Left lobe of liver (tissue), 2 donors: ENCODE results near the gene PRSS16. TPM values are rescaled to one million over a fixed set of nuclear protein-coding genes. Genes with fewer than 3 reads are reported as not detected.
"Not testable (repeated sequence)": the region's sequence is repeated elsewhere in the genome, so short reads cannot be mapped to it uniquely, and the experiment has no call there.

ENCODE experiments used
- ATAC-seq: fragments of 200-7000 bp; cut with Tn5 transposase; one replicate; pipeline ENCODE4 v1.9.1; 2020; ENCODE audit warnings: mild to moderate bottlenecking, moderate library complexity
- DNase-seq: peaks from one replicate; pipeline ENCODE4 v3.0.0-alpha.2; 2020; ENCODE audit warnings: low spot score
- total RNA-seq: library from RNA; stranded (reverse); gene quantifications from one replicate; pipeline ENCODE4 v1.2.1, GENCODE V29; 2021
- donor health status: DM: no; HTN: no; CAD: no; lungs with moderate emphysema.
- donor health status: DM: no; HTN: yes; CAD: no.

PRSS16 gene, protein sequence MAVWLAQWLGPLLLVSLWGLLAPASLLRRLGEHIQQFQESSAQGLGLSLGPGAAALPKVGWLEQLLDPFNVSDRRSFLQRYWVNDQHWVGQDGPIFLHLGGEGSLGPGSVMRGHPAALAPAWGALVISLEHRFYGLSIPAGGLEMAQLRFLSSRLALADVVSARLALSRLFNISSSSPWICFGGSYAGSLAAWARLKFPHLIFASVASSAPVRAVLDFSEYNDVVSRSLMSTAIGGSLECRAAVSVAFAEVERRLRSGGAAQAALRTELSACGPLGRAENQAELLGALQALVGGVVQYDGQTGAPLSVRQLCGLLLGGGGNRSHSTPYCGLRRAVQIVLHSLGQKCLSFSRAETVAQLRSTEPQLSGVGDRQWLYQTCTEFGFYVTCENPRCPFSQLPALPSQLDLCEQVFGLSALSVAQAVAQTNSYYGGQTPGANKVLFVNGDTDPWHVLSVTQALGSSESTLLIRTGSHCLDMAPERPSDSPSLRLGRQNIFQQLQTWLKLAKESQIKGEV
- 0.08 TPM for total RNA-seq

DNA sequence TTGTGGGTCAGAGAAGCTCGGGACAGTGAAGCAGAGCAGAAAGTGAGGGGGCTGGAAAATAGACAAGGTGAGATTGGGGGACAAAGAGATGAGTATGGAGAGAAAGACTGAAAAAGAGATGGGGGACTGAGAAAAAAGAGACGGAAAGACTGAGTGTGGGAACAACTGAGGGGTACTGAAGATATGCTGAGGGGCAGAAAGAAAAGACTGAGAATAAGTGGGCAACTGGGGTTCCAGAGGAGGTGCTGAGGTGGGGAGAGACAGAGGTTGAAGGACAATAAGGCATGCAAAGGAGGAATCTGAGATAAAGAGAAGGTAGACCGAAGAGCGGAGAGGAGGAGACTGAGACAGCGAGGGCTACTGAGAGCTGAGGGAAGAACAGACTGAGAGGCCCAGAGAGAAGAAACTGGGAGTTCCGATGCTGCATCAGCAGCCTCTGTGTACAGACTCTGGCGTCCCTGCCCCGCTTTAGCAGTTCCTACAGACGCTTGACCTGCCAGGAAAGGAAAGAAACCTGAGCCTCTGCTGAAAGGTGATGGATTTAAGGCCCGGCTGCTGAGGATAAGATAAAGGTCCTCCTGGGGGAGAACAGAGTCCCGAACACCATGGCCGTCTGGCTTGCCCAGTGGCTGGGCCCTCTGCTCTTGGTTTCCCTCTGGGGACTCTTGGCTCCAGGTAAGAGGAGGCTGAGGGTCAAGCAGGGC is at the start of gene PRSS16:
PRSS16 (plus strand) TSS at position 569 of the 704 bp plus-strand sequence; CDS start at position 606, 37 bp downstream.
- no peak for DNase-seq
- ATAC-seq: no peak

DNA sequence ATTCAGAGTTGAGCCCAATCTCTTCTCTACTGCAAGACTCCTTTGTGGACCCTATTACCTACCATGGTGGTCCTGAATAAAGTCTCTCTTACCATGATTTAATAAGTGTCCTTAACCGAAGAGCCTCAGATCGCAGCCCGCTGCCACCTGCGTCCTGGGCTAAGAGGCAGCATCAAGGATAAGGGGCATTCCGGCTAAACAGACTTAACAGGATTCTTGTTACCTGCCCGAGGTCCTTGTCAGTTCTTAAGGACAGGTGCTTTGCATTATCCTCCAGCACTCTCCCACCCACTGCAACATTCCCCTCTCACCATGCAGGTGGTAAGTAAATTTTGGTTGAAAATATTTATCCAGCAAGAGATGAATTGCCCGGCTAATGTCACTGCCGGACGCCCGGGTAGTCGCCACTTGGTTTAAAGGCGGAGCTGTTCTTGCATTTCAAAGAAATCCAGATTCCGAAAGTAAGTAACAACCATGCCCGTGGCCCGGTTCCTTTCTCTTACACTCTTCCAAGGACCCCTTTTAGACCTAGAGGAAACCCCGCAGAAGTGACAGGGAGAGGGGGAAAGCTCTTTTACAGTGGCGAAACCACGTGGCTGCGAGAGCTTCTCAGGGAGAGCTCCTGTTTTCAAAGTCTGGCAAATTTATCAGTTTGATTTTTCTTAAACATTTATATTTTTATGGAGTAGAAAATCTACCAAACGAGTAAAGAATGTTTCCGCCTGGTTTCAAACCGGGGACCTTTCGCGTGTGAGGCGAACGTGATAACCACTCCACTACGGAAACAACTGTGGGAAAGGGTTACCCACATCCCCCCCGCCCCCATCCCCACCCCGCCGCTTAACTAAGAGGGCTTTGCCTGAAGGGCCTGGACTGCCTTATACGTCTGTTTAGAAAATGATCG is 41.9 kb upstream of the PRSS16 start:
- DNase-seq: no peak
- ATAC-seq: no peak

DNA sequence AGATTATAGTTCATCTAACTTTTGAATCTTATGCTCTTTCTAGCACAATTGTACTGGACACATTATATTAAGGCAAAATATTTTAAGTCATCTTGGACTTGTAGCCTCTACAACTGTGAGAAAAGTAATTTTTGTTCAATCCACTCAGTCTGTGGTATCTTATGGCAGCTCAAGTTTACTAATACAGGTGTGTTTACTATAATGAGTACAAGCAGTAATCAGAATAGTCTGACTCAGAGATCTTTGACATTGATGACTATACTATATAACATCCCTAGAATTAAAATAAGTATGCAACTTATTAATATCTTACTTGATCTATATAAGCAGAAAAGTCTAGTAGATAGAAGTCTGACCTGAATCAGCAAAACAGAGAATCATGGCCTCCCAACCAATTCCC is 40.7 kb upstream of the PRSS16 start:
- no peak for ATAC-seq

DNA sequence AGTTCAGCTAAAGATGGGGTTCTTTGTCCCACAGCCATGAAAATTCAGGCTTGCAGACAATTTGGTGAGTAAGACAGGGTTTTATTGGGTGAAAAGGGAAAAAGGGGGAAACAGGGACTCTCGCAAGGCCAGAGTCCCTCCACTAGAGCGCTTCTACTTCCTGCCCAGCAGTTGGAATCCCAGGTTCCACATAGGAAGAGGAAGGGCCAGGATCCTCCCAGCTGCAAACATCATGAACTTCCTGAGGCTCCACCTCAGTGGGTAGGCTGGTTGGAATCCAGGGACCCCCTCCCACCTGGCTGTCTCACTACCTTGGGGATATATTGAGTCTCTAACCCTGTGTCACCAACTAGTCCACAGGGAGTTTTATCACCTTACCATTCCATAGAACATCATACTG is 39.5 kb upstream of the PRSS16 start:
- ATAC-seq (no peak), DNase-seq (no peak)

More for the DNA sequence above, 40.7 kb upstream of the PRSS16 start:
- no peak for DNase-seq

DNA sequence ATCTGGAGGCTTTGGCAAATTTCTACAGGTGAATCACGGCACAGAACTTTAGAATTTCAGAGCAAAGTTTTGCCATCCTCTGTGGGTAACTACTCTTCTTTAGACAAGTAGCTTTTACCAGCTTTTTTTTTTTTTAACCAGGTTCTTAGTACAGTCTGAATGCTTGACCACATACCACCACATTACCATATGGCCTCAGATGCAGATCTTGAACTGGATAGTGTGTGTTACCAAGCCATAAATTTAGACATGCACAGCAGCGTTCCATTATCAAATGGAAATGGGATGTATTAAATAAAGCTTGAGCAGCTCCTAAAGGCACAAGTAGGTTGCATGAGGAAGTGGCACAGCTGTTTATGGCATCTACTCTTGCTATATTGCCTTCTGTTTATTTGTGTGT is 38.3 kb upstream of the PRSS16 start:
- no peak for ATAC-seq

DNA sequence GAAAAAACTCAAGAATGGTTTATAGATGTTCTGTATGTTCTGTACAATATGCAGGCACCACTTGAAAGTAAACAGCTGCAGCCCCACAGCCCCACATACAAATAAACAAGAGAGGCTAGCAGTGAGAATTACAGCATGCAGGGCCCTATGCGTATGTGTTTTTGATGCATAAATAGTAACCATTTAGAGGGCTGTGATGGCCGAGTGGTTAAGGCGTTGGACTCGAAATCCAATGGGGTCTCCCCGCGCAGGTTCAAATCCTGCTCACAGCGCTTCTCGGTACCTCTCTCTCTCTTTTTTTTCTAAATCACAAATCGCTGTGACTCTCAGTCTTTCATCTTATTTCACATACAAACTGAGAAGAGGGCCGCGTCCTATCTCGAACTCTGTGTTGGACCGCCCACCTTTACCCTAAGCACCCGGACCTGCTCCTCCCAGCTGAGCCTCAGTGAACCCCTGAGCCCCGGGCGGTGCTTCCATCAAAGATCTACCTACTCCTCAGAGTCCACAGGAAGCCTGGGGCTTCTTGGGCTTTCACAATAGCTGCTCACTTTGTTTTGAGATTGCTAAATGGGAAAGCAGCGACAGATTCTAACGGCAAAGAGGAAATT is 37.7 kb upstream of the PRSS16 start:
- ATAC-seq (no peak), DNase-seq (no peak)

More for the DNA sequence above, 38.3 kb upstream of the PRSS16 start:
- no peak for DNase-seq

DNA sequence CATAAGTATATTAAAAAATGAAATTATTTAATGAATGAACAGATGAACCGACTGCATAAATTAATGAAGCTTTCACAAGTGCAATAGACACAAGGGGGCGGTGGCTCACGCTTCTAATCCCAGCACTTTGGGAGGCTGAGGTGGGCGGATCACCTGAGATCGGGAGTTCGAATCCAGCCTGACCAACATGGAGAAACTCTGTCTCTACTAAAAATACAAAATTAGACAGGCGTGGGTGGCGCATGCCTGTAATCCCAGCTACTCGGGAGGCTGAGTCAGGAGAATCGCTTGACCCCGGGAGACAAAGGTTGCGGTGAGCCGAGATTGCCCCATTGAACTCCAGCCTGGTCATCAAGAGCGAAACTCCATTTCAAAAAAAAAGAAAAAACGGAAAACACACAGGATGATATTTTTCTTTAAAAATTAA is 34.4 kb upstream of the PRSS16 start:
- not testable (repeated sequence) for ATAC-seq, DNase-seq

DNA sequence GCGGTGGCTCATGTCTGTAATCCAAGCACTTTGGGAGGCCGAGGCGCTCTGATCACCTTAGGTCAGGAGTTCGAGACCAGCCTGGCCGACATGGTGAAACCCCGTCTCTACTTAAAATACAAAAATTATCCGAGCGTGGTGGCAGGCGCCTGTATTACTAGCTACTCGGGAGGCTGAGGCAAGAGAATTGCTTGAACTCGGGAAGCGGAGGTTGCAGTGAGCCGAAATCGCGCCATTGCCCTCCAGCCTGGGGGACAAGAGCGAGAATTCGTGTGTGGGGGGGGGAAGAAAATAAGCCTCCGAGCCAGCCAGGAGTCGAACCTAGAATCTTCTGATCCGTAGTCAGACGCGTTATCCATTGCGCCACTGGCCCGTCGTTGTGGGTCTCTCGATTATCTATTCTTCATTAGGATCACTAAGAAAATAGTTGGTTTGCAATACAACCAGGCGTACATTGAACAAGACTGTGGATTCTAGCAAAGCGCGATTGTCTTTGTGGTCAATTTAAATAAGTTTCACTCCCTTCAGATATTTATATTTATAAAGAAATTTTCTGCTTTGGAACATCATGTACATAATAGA is 33.9 kb upstream of the PRSS16 start:
- no peak for DNase-seq
- no peak for ATAC-seq

DNA sequence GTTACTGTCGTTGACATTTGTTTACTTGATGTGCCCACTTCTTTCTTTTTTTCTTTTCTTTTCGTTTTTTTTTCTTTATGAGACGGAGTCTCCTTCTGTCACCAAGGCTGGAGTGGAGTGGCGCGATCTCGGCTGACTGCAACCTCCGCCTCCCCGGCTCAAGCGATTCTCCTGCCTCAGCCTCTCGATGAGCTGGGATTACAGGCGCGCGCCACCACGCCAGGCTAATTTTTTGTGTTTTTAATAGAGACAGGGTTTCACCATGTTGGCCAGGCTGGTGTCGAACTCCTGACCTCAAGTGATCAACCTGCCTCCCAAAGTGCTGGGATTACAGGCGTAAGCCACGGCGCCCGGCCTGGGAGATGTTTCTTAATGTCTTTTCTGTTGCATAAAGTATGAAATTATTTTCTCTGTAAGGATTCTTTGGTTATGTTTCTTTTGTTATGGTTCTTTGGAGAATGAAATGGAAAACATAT is 33.3 kb upstream of the PRSS16 start:
- no peak for ATAC-seq
- DNase-seq: no peak

DNA sequence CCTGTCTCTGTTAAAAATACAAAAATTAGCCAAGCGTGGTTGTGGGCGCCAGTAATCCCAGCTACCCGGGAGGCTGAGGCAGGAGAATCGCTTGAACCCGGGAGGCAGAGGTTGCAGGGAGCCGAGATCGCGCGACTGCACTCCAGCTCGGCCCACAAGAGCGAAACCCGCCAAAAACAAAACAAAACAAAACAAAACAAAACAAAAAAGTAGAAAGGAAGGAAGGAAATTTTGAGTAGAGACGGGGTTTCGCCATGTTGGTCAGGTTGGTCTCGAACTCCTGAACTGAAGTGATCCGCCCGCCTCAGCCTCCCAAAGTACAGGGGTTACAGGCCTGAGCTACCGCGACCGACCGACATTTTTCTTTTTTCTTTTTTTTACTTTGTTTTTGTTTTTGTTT is 30.6 kb upstream of the PRSS16 start:
- ATAC-seq (no peak), DNase-seq (no peak)

DNA sequence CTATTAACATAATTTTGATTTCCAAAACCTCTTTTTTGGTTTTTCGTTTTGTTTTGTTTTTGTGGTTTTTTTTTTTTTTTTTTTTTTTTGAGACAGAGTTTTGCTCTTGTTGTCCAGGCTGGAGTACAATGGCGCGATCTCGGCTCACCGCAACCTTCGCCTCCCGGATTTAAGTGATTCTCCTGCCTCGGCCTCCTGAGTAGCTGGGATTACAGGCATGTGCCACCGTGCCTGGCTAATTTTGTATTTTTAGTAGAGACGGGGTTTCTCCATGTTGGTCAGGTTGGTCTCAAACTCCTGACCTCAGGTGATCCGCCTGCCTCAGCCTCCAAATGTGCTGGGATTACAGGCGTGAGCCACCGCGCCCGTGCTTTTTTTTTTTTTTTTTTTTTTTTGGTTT is 24.5 kb upstream of the PRSS16 start:
- not testable (repeated sequence) for ATAC-seq, DNase-seq

DNA sequence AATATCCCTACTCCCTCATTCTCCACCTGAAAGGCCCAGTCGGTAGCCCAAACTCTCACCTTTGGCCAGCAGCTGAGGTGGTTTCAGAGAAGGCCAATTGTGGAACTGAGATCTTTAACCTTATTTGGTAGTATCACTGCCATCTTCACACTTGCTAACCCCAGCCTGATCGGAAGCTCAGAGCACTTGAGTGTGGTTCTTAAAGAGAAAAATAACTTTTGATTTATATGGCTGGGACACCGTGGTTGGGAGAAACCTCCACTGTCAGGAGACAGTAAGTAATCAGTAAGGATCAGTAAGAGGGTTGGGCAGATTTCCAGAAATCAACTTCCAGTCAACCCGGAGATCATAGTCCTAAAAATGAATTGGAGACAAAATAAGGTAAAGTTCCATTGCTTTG is 22.8 kb upstream of the PRSS16 start:
- DNase-seq (no peak), ATAC-seq (no peak)

DNA sequence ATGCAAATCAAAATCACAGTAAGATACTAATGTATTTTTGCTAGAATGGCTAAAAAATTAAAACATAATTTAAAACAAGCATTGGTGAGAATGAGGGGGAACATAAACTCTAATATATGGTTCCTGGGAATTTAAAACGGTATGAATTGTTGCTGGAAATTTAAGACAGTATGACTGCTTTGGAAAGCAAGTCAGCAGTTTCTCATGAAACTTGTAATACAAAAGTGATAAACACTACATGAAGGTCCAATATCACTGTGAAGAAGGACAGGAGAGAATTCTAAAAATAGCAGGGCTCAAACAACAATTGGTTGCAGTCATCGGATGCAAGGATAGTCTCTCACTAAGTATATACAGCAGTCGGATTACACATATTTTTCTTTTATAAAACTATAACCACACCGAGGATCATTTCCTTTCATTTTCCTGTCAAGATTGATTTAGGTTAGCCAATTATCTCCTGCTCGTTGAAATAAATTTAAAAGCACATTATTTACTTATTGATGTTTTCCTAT is 18.5 kb upstream of the PRSS16 start:
- no peak for ATAC-seq

DNA sequence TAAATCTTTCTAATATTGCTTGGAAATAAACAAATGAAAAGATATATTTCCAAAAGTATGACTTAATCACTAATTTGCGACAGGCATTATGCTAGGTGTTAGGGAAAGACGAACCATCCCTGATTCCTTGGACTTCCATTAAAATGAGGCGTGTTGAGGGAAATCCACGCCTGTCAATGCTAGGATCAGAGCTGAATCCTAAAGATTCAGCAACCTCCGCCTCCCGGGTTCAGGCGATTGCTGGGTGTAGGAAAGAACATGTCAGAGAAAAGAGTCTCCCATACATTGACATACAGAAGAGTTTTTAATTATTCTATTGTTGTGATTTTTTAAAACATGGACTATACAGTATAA is 16.8 kb upstream of the PRSS16 start:
- no peak for ATAC-seq
- no peak for DNase-seq

More for the DNA sequence above, 18.5 kb upstream of the PRSS16 start:
- no peak for DNase-seq

DNA sequence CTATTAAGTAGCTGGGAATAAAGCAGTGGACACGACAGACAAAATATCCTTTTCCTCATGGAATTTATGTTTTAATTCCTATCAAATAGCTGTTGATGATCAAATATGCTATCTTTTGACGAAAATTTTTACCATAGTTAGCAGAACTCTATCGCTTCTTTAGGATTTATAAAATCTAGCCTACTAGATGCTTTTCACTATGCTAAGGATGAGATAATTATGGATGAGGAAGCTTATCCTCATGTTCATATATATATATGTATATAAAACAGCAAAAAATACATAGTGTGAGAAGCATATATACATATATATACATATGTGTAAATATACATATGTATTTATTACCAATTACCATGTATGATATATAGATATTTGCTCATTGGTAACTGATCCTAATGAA is 12.9 kb upstream of the PRSS16 start:
- ATAC-seq: no peak
- no peak for DNase-seq

DNA sequence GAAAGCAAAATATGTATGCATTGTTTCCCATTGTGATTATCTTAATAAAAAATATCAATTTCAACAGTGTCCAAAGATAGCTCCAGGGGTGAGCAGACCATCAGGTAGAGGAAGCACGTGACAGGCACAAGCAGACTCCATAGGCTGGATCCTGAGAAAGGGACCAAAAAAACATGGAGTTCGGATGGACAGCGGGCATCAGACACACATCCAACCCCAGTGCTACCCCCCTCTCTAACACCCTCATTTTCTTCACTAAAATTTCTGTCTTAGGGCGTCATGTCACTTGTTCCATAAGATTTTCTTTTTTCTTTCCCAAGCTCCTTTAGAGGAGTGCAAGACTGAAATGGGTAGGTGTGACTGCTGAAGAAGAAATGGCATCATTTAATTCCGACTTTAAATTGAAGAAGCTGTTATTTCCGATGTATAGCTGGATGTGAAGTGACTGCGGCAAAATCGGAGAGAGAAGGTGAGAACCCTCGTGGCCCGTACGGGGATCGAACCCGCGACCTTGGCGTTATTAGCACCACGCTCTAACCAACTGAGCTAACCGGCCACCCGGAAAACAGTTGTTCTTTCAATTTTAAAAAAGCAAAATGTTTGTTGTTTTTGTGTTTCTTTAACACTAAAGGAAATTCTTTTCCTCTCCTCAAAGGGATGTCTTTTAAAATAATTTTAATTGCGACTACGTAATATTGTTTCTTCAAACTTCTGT is 10.3 kb upstream of the PRSS16 start:
- no peak for DNase-seq
- no peak for ATAC-seq

DNA sequence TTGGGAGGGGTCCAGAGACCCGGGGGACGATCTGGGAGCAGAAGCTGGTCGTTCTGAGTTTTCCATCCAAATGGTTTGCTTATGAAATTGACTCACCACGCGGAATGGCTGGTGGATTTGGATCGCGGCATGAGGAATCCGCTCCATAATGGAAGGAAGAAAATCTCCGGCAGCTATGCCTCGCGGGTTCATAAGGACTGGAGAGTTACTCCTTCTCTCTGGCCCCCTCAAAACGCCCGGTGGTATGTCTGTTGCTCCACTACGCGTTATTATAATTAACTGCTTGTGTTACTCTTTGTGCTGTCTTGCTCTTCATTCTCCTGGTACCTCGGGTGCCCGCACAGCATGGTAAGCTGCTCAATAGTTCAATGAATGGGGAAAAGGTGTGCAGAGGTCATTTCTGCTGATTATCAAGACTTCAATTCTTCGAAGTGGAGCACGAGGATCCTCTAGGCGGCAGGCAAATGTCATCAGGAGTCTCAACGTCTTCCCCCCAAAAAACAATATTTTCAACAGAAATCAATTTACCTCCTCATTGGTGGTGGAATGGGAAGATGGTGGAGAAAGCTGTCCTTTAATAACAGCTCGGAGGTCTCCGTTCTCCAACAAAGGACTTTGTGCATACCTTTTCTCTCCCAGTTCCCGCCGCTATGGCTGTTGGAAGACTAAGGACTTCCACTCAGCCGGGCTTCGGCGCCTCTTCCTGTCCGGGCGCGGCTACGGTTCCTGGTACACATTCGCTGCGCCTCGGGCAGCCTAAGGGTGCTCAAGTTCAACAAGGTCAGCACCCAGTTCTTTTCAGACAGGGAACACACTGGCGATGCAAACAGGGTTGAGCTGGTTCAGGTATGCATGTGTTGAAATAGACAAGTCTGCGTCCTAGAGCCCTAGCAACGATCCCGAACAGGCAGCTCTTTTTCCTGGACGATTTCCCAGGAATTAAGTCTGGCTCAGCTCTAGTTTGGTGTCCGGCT is 9.2 kb upstream of the PRSS16 start:
- DNase-seq (no peak), ATAC-seq (no peak)

DNA sequence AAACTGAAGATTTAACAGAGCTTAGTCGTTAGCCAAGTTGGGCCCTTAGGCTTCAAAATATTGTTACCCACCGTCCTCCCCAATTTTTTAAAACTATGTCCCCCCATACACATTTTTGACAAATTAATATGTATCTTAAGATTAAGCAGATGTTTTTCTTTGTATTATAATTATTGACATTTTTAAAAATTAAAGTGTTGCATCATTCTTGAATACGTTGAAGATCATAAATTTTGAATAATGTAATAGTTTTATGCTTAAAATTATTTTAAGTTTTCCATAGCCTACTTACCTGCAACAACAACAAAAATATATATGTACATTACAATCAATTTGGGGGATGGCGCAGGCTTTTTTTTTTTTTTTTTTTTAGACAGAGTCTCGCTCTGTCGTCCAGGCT is 8.2 kb upstream of the PRSS16 start:
- no peak for DNase-seq
- ATAC-seq: no peak
